Lower leg skin (tissue), 3 donors: ENCODE data around the gene KLRK1.

ENCODE experiments used
- CTCF ChIP-seq, 3 donors: fragments of 450-650 bp; IDR thresholded peaks; one replicate each; pipeline ENCODE4 v1.5.1; 2016; ENCODE audit warnings: antibody characterized with exemption in 3 of 3, mild to moderate bottlenecking in 3 of 3, moderate library complexity in 2 of 3
- POLR2A ChIP-seq, 2 donors: fragments of 450-650 bp; IDR thresholded peaks; one replicate each; pipeline ENCODE4 v1.6.1; 2016 to 2017; ENCODE audit warnings: antibody characterized with exemption in 2 of 2, mild to moderate bottlenecking in 1 of 2, moderate library complexity in 1 of 2

DNA sequence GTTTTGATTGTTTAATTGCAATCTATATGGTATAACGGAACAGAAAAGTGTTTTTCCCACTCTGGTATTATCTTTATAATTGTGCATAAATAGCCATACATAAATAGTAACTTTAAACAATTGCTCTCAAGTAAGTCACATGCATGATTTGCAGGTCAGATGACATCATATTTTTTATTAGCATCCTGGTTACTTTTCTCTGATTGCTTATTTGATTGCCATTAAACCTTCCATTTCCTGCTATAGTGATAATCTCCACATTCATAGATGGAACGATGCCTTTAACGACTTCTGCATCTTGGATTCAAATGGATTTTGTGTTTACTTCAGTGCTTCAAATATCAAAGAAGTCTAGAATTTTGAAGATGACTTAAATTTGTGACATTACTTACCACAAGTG, 3.5 kb upstream of the KLRK1 start:
- TF ChIP-seq CTCF (IDR thresholded peaks at IDR 0.05), result no peak
- TF ChIP-seq POLR2A (IDR thresholded peaks at IDR 0.05), result no peak
